Esophagus squamous epithelium (tissue), 4 donors: ENCODE data around the gene ARF5.

Experiments
- CTCF ChIP-seq, 6 experiments: fragments of 450-650 bp in 4 of 6; fragments of 200-600 bp in 2 of 6; sonication (generic) in 2 of 6; IDR thresholded peaks; one replicate each; pipeline ENCODE4 v1.5.1; 2016 to 2019; ENCODE audit warnings: antibody characterized with exemption in 6 of 6, mild to moderate bottlenecking in 4 of 6, moderate library complexity in 4 of 6
- POLR2A ChIP-seq, 4 donors: fragments of 450-650 bp; IDR thresholded peaks; one replicate each; pipeline ENCODE4 v1.6.1; 2017; ENCODE audit warnings: antibody characterized with exemption in 4 of 4, mild to moderate bottlenecking in 4 of 4, moderate library complexity in 3 of 4

GRCh38 chr7:127632276-127632910, 44.2 kb downstream of the ARF5 start:
- TF ChIP-seq CTCF (IDR thresholded peaks at IDR 0.05) (no peak), POLR2A (IDR thresholded peaks at IDR 0.05) (no peak)
